Heart left ventricle (tissue), 13 donors: Measurements from ENCODE around the gene ACYP1.

Source experiments
- CTCF ChIP-seq, 12 donors: fragments of 200-600 bp; sonication (generic) in 4 of 12; IDR thresholded peaks; one replicate each; pipeline versions ENCODE4 v1.5.0 to v1.8.0; 2018 to 2022; ENCODE audit warnings: antibody characterized with exemption in 12 of 12, mild to moderate bottlenecking in 5 of 12
- POLR2A ChIP-seq, 2 donors: fragments of 450-650 bp; IDR thresholded peaks; one replicate each; pipeline ENCODE4 v1.6.1; 2017; ENCODE audit warnings: antibody characterized with exemption in 2 of 2, mild to moderate bottlenecking in 2 of 2, moderate library complexity in 2 of 2
- donor health status: ischemic (EF 13 %, LVEDD 7.1; RV severe dilation, severe dysfunction).
- donor health status: DM: no; HTN: yes; CAD: no.
- donor health status: DM: no; HTN: no; CAD: no.
- donor health status: ischemic (EF 25% LVEDD 6.9; RV normal size, moderate dysfunction).
- donor health status: ischemic (EF 25% LVEDD 5.7; RV mildly dilated, moderate dysfunction).
- donor health status: ischemic (EF 35%, LVEDD 5.7; RV mildly dilated, moderate dysfunction).
- donor health status: nonischemic (EF 11% LVEDD 7.7; RV severe dilation, severe dysfunction).
- donor health status: DM: yes; HTN: yes; CAD: no.
- donor health status: PGD.
- donor health status: ischemic (EF 29% LVEDD 5.4; RV normal size, mild dysfunction).
- donor health status: nonischemic (EF 23%, LVEDD 6.1; RV moderate dilation, normal function).

- no peak for TF ChIP-seq CTCF (IDR thresholded peaks at IDR 0.05)
- TF ChIP-seq POLR2A (IDR thresholded peaks at IDR 0.05), result no peak
Measured at GRCh38 chr14:75098682-75099081, 34.9 kb upstream of the ACYP1 start.
